Endothelial cell of umbilical vein (primary cell): Measurements from ENCODE around the gene U2AF2. TPM values are rescaled to one million over a fixed set of nuclear protein-coding genes. Genes with fewer than 3 reads are reported as not detected.

Source experiments
- BruUV-seq: library from RNA; stranded (reverse); fragments of 400-500 nt; replicated peaks from 2 replicates; lab custom pipeline; 2021; lab: Mats Ljungman, UMichigan
- CTCF ChIA-PET: fragments of 300-600, 350-600 bp; sonication (Branson Sonifier 250); formaldehyde crosslinking; loops from one replicate; lab custom pipeline; 2021; ENCODE audit warnings: antibody characterized with exemption, inconsistent platforms; lab: Charles Lee
- POLR2A ChIA-PET: fragments of 300-600, 350-600 bp; sonication (Branson Sonifier 250); formaldehyde crosslinking; loops from one replicate; lab custom pipeline; 2021; ENCODE audit warnings: antibody characterized with exemption, inconsistent platforms; lab: Charles Lee
- DNase-seq: peaks from one replicate; pipeline ENCODE4 v3.0.0-alpha.2; 2011; ENCODE audit warnings: low read depth, low spot score
- FAIRE-seq: peaks from 2 replicates; lab custom pipeline; 2011; peaks lifted over from hg19 to GRCh38; lab: Jason Lieb, UNC
- H2AFZ ChIP-seq: 2 replicates; pipeline ENCODE4 v1.6.0; 2012; ENCODE audit warnings: low read depth, low read length, control low read depth, inconsistent platforms
- H3K27ac ChIP-seq: 2 replicates; pipeline ENCODE4 v1.5.1; 2011; ENCODE audit warnings: low read depth, mild to moderate bottlenecking, control low read depth, low read length, moderate library complexity; ENCODE audit not compliant: insufficient read depth
- H3K27me3 ChIP-seq, 2 experiments: 2 replicates each; pipeline versions ENCODE4 v1.6.0 to v1.6.1; 2011; ENCODE audit warnings: low read length in 2 of 2, mixed read lengths in 1 of 2; ENCODE audit not compliant: control insufficient read depth in 2 of 2, insufficient read depth in 2 of 2
- H3K36me3 ChIP-seq, 2 experiments: 2 replicates in 1 of 2; 3 replicates in 1 of 2; pipeline ENCODE4 v1.5.1; 2011; ENCODE audit warnings: low read length in 2 of 2, mild to moderate bottlenecking in 1 of 2, moderate library complexity in 1 of 2; ENCODE audit not compliant: control insufficient read depth in 2 of 2, insufficient read depth in 2 of 2; ENCODE audit errors: extremely low read depth in 1 of 2
- H3K4me1 ChIP-seq: 3 replicates; pipeline ENCODE4 v1.5.1; 2011; ENCODE audit warnings: mild to moderate bottlenecking, low read length; ENCODE audit not compliant: control insufficient read depth, insufficient read depth; ENCODE audit errors: extremely low read depth
- H3K4me2 ChIP-seq: 2 replicates; pipeline ENCODE4 v1.6.1; 2011; ENCODE audit warnings: low read length, control low read depth, mixed read lengths; ENCODE audit not compliant: insufficient read depth
- H3K4me3 ChIP-seq, 3 experiments: fragments of 200-600 bp in 1 of 3; sonication (generic), shearing (Covaris generic) in 1 of 3; replicated peaks in 1 of 3; 2 replicates each; pipeline ENCODE4 v1.5.1; 2011 to 2016; ENCODE audit warnings: control low read depth in 3 of 3, low read length in 3 of 3, mild to moderate bottlenecking in 2 of 3, inconsistent platforms in 1 of 3, low read depth in 1 of 3, moderate library complexity in 1 of 3; ENCODE audit not compliant: insufficient read depth in 1 of 3
- H3K79me2 ChIP-seq: 2 replicates; pipeline ENCODE4 v1.6.0; 2012; ENCODE audit warnings: low read length, inconsistent platforms; ENCODE audit not compliant: control insufficient read depth, insufficient read depth
- H3K9ac ChIP-seq: replicated peaks from 2 replicates; pipeline ENCODE3; 2011; ENCODE audit warnings: low read length, control low read depth; ENCODE audit not compliant: insufficient read depth; ENCODE audit errors: extremely low read depth
- H3K9me1 ChIP-seq: replicated peaks from 3 replicates; pipeline ENCODE4 v1.6.0; 2011; ENCODE audit warnings: mild to moderate bottlenecking, low read length; ENCODE audit not compliant: control insufficient read depth, insufficient read depth; ENCODE audit errors: extremely low read depth
- H3K9me3 ChIP-seq: replicated peaks from 2 replicates; pipeline ENCODE4 v1.5.1; 2012; ENCODE audit warnings: low read length, inconsistent platforms; ENCODE audit not compliant: control insufficient read depth, insufficient read depth
- H4K20me1 ChIP-seq: replicated peaks from 2 replicates; pipeline ENCODE3; 2011; ENCODE audit warnings: mild to moderate bottlenecking, low read length; ENCODE audit not compliant: control insufficient read depth, insufficient read depth; ENCODE audit errors: extremely low read depth
- EZH2 ChIP-seq: IDR thresholded peaks from 2 replicates; pipeline ENCODE4 v1.6.1; 2012; ENCODE audit warnings: borderline replicate concordance, low read depth, mild to moderate bottlenecking, moderate library complexity, low read length, inconsistent platforms; ENCODE audit not compliant: severe bottlenecking
- FOS ChIP-seq: IDR thresholded peaks from 2 replicates; pipeline ENCODE4 v1.6.1; 2011; ENCODE audit warnings: mild to moderate bottlenecking, low read length, moderate library complexity, borderline replicate concordance; ENCODE audit not compliant: insufficient read depth
- GATA2 ChIP-seq: IDR thresholded peaks from 2 replicates; pipeline ENCODE4 v1.7.0; 2011; ENCODE audit warnings: low read depth, mild to moderate bottlenecking, moderate library complexity, mixed read lengths, low read length; ENCODE audit not compliant: insufficient read length, insufficient read depth
- JUN ChIP-seq: IDR thresholded peaks from 2 replicates; pipeline ENCODE4 v1.6.1; 2011; ENCODE audit warnings: borderline replicate concordance, low read depth; ENCODE audit not compliant: insufficient read length, insufficient read depth
- MYC ChIP-seq: IDR thresholded peaks from one replicate; pipeline ENCODE4 v1.6.1; 2011; ENCODE audit warnings: mild to moderate bottlenecking, low read depth, low read length
- POLR2A ChIP-seq: IDR thresholded peaks from 2 replicates; pipeline ENCODE4 v1.6.1; 2012; ENCODE audit warnings: low read depth, mild to moderate bottlenecking, control low read depth, low read length
- POLR2AphosphoS5 ChIP-seq: IDR thresholded peaks from 2 replicates; pipeline ENCODE4 v1.6.1; 2012; ENCODE audit warnings: low read depth, mild to moderate bottlenecking, control low read depth, low read length, moderate library complexity; ENCODE audit not compliant: insufficient read depth
- dilution Hi-C: fragments of 300-500 bp; cut with MboI; formaldehyde crosslinking; loops from one replicate; pipeline ENCODE4 v1.15.0; 2019; ENCODE audit warnings: low sequenced_read_pairs; ENCODE audit not compliant: extremely low pct_ligation_motif_present
- intact Hi-C: fragments of 100-400 bp; cut with micrococcal nuclease; formaldehyde crosslinking; loops from one replicate; pipeline ENCODE4 v1.10.0; 2022
- polyA plus RNA-seq, 4 experiments: library from polyadenylated mRNA; depleted of rRNA in 3 of 4; stranded (reverse) in 3 of 4; unstranded in 1 of 4; fragments of >200 nt; gene quantifications; 2 replicates each; pipeline versions ENCODE4 v1.2.1 to v1.2.3, GENCODE V29; 2011 to 2012; ENCODE audit warnings: missing spikeins in 1 of 4
- total RNA-seq: library from RNA; stranded (reverse); gene quantifications from 2 replicates; pipeline ENCODE4 v1.2.3, GENCODE V29; 2021
- TF ChIP-seq, protein P1 (sequence below): IDR thresholded peaks from 2 replicates; pipeline ENCODE4 v1.6.1; 2011; ENCODE audit not compliant: insufficient read depth, insufficient read length
- TF ChIP-seq, protein P2 (sequence below), 2 donors: IDR thresholded peaks; 1 replicate in 1 of 2; 2 replicates in 1 of 2; pipeline ENCODE4 v1.5.1; 2011; ENCODE audit warnings: low read length in 2 of 2, mild to moderate bottlenecking in 2 of 2, moderate library complexity in 2 of 2, control low read depth in 1 of 2, inconsistent platforms in 1 of 2, low read depth in 1 of 2; ENCODE audit not compliant: insufficient read depth in 1 of 2; ENCODE audit errors: extremely low read depth in 1 of 2

The U2AF2 gene
- total and polyA plus RNA-seq, 2 donors (not counting 3 experiments of a cell fraction or from before 2014, with no cell fraction given): 183 to 259 TPM

DNA sequence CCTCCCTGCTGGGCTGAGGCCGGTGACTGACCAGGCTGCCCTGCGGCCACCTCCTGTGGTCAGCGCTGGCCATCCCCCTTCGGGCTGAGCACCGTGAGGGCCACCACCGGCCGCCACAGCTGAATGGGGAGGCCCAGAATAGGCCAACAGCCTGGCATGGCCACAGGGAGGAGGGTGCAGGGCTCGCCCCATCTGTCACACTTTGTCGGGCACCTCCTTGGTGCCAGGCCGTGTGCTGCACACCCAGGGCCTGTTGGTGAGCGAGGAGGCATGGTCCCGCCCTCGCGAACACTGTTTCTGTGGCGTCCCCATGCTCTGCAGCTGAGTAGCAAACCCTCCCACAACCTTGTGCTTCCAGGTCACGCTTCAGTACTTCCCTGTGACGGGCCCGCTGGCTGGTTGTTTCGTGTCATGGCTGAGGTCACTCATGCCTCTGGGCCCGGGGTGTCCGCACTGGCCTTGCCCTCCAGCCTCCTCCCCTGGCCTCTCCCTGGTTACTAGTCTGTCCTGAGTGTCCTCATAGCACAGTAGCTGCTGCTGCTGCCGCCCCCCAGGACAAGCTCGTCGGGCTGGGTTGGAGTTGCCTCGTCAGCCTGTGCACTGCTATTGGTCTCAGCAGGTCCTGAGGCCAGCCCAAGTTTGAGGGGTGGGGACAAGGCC lies 35.4 kb downstream of the U2AF2 start:
- Histone ChIP-seq H3K4me1 (no peaks in the 10 kb centered on the region), H3K9me1 (no peaks in the 10 kb centered on the region), H3K79me2 (peaks cover 13% of the 10 kb centered on the region), H3K27ac (no peak overlapping the region), H3K36me3 (peaks cover 4 to 55% of the 10 kb centered on the region in 2 experiments), H2AFZ (no peak overlapping the region), H3K27me3 (no peaks in the 10 kb centered on the region), H3K9me3 (no peaks in the 10 kb centered on the region), H3K4me2 (no peak overlapping the region), H3K9ac (no peak overlapping the region), H3K4me3 (no peak overlapping the region), H4K20me1 (no peaks in the 10 kb centered on the region)
- CTCF ChIA-PET: no interaction called here
- FAIRE-seq (no peak), DNase-seq (no peak)
- dilution Hi-C loops: no loop called here
- TF ChIP-seq GATA2 (no peak), MYC (no peak), POLR2AphosphoS5 (no peak), JUN (no peak), EZH2 (no peak), POLR2A (no peak), FOS (no peak)
- TF ChIP-seq, protein P1, sequence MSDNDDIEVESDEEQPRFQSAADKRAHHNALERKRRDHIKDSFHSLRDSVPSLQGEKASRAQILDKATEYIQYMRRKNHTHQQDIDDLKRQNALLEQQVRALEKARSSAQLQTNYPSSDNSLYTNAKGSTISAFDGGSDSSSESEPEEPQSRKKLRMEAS: no peak
- TF ChIP-seq, protein P2, sequence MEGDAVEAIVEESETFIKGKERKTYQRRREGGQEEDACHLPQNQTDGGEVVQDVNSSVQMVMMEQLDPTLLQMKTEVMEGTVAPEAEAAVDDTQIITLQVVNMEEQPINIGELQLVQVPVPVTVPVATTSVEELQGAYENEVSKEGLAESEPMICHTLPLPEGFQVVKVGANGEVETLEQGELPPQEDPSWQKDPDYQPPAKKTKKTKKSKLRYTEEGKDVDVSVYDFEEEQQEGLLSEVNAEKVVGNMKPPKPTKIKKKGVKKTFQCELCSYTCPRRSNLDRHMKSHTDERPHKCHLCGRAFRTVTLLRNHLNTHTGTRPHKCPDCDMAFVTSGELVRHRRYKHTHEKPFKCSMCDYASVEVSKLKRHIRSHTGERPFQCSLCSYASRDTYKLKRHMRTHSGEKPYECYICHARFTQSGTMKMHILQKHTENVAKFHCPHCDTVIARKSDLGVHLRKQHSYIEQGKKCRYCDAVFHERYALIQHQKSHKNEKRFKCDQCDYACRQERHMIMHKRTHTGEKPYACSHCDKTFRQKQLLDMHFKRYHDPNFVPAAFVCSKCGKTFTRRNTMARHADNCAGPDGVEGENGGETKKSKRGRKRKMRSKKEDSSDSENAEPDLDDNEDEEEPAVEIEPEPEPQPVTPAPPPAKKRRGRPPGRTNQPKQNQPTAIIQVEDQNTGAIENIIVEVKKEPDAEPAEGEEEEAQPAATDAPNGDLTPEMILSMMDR (IDR thresholded peaks at IDR 0.05; ENCODE audit: extremely low read depth in 1 of 2, insufficient read depth in 1 of 2, low read depth in 1 of 2, low read length in 2 of 2): no peak
- POLR2A ChIA-PET: no interaction called here
- BruUV-seq: no TSS peak
- intact Hi-C loops: no loop called here
